GM08714 (cell line): ENCODE data around the gene SRD5A3.

ENCODE experiments used
- H3K4me3 ChIP-seq: fragments of 200-500 bp; sonication (Bioruptor generic); 2 replicates; pipeline ENCODE4 v1.5.1; 2014; ENCODE audit warnings: mild to moderate bottlenecking, low read length, inconsistent platforms
- ZNF274 ChIP-seq: IDR thresholded peaks from 2 replicates; pipeline ENCODE4 v1.6.1; 2012; ENCODE audit warnings: mild to moderate bottlenecking, low read depth, low read length

The SRD5A3 gene

GRCh38 chr4:55380576-55380975 is 34.5 kb downstream of the SRD5A3 start:
- H3K4me3 ChIP-seq: no peak overlapping the region
- no peak for TF ChIP-seq ZNF274

- TF ChIP-seq ZNF274: no peak
- H3K4me3 ChIP-seq: no peak overlapping the region
These were observed 35.5 kb downstream of the SRD5A3 start for GRCh38 chr4:55381502-55381901.

DNA sequence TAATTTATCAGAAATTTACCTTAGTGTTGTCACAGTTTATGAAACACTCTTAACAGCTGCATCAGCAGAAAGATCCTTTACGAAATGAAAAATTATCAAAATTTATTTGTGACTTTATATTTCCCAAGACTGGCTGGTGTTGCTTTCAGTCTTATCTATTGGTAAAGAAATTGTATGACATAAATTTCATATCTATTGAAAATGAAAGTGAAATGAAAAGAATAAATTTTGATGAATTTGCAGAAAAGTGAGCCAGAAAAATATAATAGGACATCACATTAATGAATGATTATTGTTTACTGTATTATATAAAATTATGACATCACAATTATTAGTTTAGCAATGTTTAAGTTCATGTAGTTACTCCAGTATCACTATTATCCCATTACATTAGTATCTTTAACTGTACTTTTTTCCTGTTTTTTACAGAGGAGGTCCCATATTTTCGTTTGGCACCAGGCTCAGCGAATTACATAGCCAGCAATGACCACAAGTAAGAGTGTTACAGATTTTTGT is 36.5 kb downstream of the SRD5A3 start:
- no peak overlapping the region for H3K4me3 ChIP-seq
- TF ChIP-seq ZNF274: no peak

- H3K4me3 ChIP-seq: no peak overlapping the region
- TF ChIP-seq ZNF274: no peak
These were observed 39.2 kb downstream of the SRD5A3 start for GRCh38 chr4:55385201-55385649.

GRCh38 chr4:55386073-55386472 is 40.0 kb downstream of the SRD5A3 start:
- no peak for TF ChIP-seq ZNF274
- no peak overlapping the region for H3K4me3 ChIP-seq

GRCh38 chr4:55386840-55387239 is 40.8 kb downstream of the SRD5A3 start:
- no peak for TF ChIP-seq ZNF274
- no peak overlapping the region for H3K4me3 ChIP-seq

- no peak for TF ChIP-seq ZNF274
- no peak overlapping the region for H3K4me3 ChIP-seq
These were observed 47.6 kb downstream of the SRD5A3 start for GRCh38 chr4:55393461-55394320.

DNA sequence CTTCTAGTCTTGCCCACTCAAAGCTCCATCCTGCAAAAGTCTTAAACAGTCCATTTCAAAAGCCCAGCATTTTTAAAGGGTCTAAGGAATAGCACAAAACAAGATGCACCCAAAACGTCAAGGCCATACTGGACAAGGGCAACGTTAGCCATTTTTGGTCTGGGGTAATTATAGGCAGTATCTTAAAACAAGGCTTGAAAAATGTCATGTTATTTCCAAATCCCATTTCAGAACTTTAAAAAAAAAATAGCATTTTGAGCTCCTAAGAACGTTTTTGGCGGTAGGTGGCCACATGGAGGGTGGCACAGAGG is 49.1 kb downstream of the SRD5A3 start:
- no peak for TF ChIP-seq ZNF274
- peak overlapping the region; percentile 99; the same call in 1 of the 2 replicates for H3K4me3 ChIP-seq

DNA sequence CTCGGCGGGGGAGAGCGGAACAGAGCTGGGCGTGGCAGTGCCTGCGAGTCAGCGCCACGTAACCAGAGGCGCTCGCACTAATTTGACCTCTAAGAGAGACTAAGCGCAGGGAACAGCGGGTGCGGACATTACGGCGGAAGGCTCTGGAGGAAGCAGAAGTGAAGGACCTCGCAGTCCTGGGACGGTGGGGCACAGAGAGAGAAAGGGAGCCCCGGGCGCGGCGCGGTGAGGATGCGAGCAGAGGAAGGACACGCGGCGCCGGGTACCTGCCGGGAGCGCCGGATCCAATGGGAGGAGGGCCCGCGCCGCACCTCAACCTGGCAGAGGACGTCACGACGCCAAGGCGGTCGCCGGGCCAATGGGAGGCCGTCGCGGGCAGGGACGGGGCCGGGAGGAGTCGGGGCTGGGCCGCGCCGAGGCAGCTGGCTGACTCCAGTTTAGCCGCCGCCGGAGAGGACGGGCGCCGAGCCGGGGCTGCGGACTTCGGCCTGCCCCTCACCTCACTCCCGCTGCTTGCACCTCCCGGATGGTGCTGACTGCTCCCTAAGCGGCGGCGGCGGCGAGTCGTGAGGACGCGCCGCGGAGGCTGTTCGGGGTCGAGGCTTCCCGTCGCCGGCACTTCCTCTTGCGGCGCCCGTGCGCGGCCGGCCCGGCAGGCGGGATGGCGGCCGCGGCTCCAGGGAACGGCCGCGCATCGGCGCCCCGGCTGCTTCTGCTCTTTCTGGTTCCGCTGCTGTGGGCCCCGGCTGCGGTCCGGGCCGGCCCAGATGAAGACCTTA is 49.7 kb downstream of the SRD5A3 start, which contains the start of gene TMEM165:
Gene TMEM165, plus strand, starts transcription at position 429 of the 779 bp plus-strand sequence. Its CDS starts 233 bp downstream, at position 662.
- H3K4me3 ChIP-seq: peak within 1 kb of the TSS; percentile 99
- no peak for TF ChIP-seq ZNF274

- TF ChIP-seq ZNF274: no peak
- peak overlapping the region; percentile 99 for H3K4me3 ChIP-seq
These were observed 50.5 kb downstream of the SRD5A3 start for GRCh38 chr4:55396308-55397125.

GRCh38 chr4:55397126-55397436 is 51.0 kb downstream of the SRD5A3 start:
- TF ChIP-seq ZNF274: no peak
- H3K4me3 ChIP-seq: peak overlapping the region; percentile 99

- H3K4me3 ChIP-seq: peak overlapping the region; percentile 99
- TF ChIP-seq ZNF274: no peak
These were observed 51.7 kb downstream of the SRD5A3 start for GRCh38 chr4:55397520-55398321.

- peak overlapping the region; percentile 99; the same call in 1 of the 2 replicates for H3K4me3 ChIP-seq
- no peak for TF ChIP-seq ZNF274
These were observed 52.4 kb downstream of the SRD5A3 start for GRCh38 chr4:55398461-55398860.

- TF ChIP-seq ZNF274: no peak
- H3K4me3 ChIP-seq: peak overlapping the region; percentile 99
These were observed 52.9 kb downstream of the SRD5A3 start for GRCh38 chr4:55398966-55399365.
